Skeletal muscle satellite cell (primary cell): ENCODE results near the gene FAM20C.
"Not testable (repeated sequence)": the region's sequence is repeated elsewhere in the genome, so short reads cannot be mapped to it uniquely, and the experiment has no call there.

Experiments
- H3K27me3 ChIP-seq: 2 replicates; pipeline ENCODE4 v1.7.0; 2013; ENCODE audit warnings: low read length; ENCODE audit not compliant: control insufficient read depth, insufficient read depth
- H3K36me3 ChIP-seq: 2 replicates; pipeline ENCODE4 v1.7.0; 2013; ENCODE audit warnings: mild to moderate bottlenecking, control low read depth, low read length; ENCODE audit not compliant: insufficient read depth
- H3K4me1 ChIP-seq: 2 replicates; pipeline ENCODE4 v1.7.0; 2013; ENCODE audit warnings: low read length; ENCODE audit not compliant: control insufficient read depth, insufficient read depth
- H3K4me2 ChIP-seq: 2 replicates; pipeline ENCODE4 v1.7.0; 2013; ENCODE audit warnings: mild to moderate bottlenecking, low read length
- H3K4me3 ChIP-seq: 2 replicates; pipeline ENCODE4 v1.7.0; 2013; ENCODE audit warnings: low read length
- H3K9ac ChIP-seq: 2 replicates; pipeline ENCODE4 v1.7.0; 2013; ENCODE audit warnings: mild to moderate bottlenecking, low read depth, low read length, moderate library complexity
- H3K9me3 ChIP-seq: replicated peaks from 2 replicates; pipeline ENCODE4 v1.7.0; 2013; ENCODE audit warnings: mild to moderate bottlenecking, control low read depth, low read length

FAM20C gene

DNA sequence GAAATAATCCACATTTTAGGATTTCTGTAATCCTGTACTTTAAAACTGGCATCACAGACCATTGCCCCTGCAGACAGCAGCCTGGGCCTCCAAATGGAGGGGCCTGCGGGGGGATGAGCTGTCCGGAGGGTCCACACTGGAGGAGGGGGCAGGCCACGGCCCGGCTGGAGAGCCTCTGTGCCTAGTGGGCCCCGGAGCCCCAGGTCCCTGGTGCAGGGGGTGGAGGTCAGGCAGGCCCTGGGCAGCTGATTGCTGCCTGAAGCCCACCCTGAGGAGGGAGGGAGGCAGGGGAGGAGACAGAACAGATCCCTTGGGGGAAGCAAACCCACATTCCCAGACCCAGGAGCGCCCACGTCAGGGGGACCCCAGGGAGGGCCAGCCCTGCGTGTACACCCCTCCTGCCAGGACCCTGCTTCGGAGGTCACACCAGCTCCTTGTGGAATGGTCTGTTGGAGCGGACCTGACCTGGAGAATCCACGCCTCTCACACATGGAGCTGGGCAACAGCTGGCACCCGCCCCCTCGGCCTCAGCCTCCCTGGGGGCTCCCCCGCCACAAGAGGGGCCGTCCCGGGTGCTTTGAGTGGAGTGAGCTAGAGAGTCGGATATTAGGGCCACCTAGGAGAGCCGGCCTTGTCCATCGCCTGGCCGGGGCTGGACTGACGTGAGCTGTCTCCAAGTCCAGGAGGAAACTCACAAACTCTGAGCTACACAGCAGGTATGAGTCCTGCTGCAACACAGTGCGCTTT, 12.2 kb upstream of the FAM20C start:
- no peak overlapping the region for H3K9ac ChIP-seq
- peaks cover 4% of the 10 kb centered on the region for H3K4me1 ChIP-seq
- H3K4me3 ChIP-seq: no peak overlapping the region
- H3K4me2 ChIP-seq: no peak overlapping the region
- H3K36me3 ChIP-seq: no peaks in the 10 kb centered on the region
- H3K9me3 ChIP-seq: no peaks in the 10 kb centered on the region
- H3K27me3 ChIP-seq: peaks cover 64% of the 10 kb centered on the region

DNA sequence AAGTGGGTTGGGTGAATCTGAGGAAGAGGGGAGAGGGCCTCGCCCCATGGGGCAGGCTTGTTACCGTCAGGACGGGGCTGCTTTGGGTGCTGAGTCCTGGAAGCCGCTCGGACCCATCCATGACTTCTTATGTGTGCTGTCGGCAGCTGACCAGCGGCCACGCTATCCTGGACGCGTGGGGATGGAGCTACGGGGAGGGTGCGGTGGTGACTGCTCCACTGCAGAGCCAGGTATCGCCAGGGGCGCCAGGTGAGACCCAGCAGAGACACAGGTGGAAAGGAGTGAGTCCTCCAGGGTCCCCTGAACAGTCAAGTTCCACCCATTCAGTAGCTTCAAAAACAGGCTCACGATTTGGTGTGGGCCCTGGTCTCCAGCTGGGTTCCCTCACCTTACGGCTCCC, 10.6 kb upstream of the FAM20C start:
- Histone ChIP-seq H3K4me1 (peaks cover 4% of the 10 kb centered on the region), H3K36me3 (no peaks in the 10 kb centered on the region), H3K4me3 (no peak overlapping the region), H3K9me3 (no peaks in the 10 kb centered on the region), H3K9ac (no peak overlapping the region), H3K4me2 (no peak overlapping the region), H3K27me3 (peaks cover 61% of the 10 kb centered on the region)

DNA sequence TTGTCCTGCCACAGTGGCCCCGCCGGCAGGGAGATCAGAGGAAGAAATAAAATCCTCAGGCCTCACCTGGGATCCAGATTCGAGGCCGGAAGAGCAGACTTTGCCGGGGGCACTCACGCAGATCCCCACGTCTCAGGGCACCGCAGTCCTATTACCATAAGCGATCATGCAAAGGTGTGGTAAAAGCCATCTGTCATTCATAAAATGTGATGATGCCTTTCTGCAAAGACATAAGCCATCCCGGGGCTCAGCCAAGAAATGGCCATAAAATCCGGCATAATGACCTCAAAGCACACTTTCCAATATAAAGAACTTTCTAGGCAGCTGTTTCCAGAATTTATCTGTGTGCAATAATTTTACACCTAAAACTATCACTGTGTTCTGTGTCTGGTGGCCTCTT, 9.9 kb upstream of the FAM20C start:
- H3K9ac ChIP-seq: not testable (repeated sequence)
- peaks cover 58% of the 10 kb centered on the region for H3K27me3 ChIP-seq

DNA sequence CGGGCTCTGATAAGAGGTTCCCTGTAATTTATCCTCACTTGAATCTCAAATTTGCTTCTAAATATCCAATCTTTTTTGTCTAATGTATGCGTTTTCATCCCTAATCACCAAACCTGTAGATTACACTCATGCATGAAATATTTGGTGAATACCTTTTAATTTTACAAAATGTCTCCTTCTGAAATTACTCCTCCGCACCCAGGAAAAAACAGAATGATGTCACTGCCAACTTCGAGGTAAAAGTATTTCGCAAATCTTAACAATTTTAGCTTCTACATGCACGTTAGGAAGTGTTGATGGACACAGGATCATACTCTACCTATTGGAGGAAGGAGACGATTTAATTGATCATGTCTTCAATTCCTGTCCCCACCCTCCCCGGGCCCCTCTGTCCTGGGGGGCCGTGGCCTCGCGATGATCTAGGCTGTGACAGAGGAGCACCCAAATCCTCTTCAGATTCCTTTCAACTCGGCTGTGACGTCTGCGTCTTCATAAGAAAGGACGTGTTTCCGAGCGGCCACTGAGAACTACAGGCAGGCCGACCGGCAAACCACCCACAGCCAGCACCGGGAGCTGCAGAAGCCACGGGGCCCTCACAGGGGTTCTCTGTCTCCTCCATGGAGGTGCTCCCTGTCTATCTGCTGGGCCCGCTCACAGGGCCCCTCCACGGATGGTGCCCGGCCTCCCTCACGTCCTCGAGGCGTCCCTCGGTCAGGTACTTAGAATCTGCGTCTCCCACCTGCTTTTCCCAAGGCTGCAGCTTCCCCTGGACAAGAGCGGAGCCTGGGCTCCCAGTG, 8.7 kb upstream of the FAM20C start:
- Histone ChIP-seq H3K9me3 (no peaks in the 10 kb centered on the region), H3K36me3 (no peaks in the 10 kb centered on the region), H3K4me2 (no peak overlapping the region), H3K4me3 (no peak overlapping the region), H3K4me1 (peaks cover 4% of the 10 kb centered on the region), H3K27me3 (peaks cover 58% of the 10 kb centered on the region), H3K9ac (no peak overlapping the region)

More for the DNA sequence above, 9.9 kb upstream of the FAM20C start:
- not testable (repeated sequence) for H3K4me1 ChIP-seq, H3K4me2 ChIP-seq, H3K9me3 ChIP-seq, H3K4me3 ChIP-seq, H3K36me3 ChIP-seq

DNA sequence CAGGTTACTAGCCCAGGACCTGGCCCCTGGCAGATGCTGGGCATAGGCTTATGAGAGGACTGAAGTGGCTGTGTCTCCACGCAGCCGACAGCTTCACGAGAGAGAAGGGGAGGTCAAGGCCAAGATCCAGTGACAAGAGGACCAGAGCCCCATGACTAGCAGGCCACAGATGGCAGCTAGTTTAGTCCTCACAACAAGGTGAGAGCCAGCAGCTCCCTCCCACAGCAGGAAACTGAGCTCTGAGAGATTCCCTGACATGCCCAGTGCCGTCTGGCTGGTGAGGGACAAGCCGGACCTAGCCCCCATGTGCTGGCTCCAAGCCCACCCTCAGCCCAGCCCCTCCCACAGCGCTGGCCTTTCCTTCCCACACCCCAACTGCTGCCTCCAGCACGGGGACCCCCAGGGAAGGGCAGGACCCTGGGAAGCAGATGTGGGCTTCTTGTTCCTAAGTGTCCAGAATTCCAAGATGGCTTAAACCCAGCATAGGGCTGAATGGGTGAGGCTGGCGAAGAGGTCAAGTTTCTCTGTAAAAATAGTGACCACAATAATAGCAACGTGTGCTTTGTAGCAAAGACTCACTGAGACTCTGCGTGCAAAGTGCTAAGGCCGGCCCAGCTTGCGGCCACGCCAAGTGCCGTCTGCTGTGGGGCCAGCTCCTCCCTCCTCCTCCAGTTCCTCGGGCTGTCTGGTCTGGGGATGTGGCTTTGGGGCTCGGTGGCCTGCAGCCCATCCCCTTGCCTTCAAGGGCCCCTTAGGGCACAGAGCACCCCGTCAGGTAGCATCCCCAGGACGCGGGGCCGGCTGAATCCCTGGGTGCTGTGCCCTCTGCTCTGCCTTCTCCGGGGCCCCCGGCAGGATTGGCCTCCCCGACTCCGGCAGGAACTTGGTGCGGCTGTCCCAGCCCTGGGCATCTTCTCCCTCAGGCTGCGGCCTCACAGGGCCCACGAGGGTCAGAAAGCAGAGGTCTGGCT, 7.8 kb upstream of the FAM20C start:
- H3K9ac ChIP-seq: no peak overlapping the region
- peaks cover 4% of the 10 kb centered on the region for H3K4me1 ChIP-seq
- H3K9me3 ChIP-seq: no peaks in the 10 kb centered on the region
- H3K4me3 ChIP-seq: no peak overlapping the region
- H3K27me3 ChIP-seq: peaks cover 50% of the 10 kb centered on the region
- H3K36me3 ChIP-seq: no peaks in the 10 kb centered on the region
- no peak overlapping the region for H3K4me2 ChIP-seq

DNA sequence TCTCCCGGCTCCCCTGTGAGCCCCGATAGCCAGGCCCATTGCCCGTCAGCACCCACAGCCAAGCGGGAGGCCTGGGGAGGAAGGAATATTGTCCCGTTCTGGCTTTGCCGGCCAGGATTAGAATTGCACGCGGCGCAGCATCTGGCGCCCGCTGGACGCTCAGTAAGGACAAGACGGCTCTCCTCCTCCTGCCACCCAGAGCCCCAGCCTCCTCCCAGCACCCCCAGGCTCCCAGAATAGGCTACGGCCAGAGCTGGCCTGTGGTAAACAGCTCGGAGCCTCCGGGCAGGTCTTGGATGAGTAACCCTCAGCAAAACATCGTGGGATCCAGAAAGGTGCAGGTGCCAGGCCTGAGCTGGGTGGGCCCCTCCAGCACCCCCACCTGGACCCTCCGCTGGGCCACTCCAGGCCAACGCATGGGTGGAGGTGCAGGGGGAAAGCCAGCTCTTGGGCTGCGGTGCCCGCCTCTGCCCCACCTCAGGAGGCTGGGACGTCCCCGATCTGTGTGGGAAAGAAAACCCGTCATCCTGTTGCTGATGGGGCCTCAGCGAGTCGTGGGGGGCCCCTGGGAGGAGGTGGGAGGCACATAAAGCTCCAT, 5.8 kb upstream of the FAM20C start:
- Histone ChIP-seq H3K36me3 (no peaks in the 10 kb centered on the region), H3K9me3 (no peaks in the 10 kb centered on the region), H3K9ac (no peak overlapping the region), H3K27me3 (peaks cover 36% of the 10 kb centered on the region), H3K4me3 (no peak overlapping the region), H3K4me1 (peaks cover 15% of the 10 kb centered on the region), H3K4me2 (no peak overlapping the region)

DNA sequence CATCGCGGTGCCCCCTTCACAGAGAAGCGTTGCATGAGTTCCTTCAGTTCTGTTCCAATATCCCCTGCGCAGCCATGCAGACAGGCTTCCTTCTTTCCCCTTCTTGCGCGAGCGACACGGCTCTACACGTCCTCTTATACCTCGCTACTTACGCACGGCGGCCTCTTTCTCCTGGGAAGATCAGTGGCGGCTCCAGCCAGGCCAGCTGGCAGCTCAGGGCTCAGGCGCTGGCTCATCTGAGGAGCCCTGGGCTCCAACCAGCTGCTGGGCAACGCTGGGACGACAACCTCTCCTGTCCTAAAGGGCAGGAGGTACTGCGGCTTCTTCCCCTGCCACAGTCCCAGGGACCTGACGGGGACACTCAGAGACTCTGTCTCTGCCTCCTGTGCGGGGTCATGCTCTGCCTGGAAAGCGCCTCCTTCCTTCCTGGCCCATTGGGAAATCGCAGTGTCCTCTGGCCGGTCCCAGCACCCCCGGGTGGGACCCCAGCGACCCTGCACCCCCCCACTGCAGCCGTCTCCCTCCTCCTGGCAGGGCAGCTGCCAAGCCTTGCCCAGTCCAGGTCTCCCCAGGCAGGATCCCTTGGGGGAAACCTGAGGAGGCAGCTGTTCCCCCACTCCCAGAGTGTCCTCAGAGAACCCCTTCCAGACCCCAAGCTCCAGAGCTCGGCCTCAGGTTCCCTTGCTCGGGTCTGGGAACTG, 5.0 kb upstream of the FAM20C start:
- H3K27me3 ChIP-seq: peaks cover 33% of the 10 kb centered on the region
- no peak overlapping the region for H3K9ac ChIP-seq
- H3K4me3 ChIP-seq: no peak overlapping the region
- H3K36me3 ChIP-seq: no peaks in the 10 kb centered on the region
- no peaks in the 10 kb centered on the region for H3K9me3 ChIP-seq
- peaks cover 16% of the 10 kb centered on the region for H3K4me1 ChIP-seq
- no peak overlapping the region for H3K4me2 ChIP-seq

DNA sequence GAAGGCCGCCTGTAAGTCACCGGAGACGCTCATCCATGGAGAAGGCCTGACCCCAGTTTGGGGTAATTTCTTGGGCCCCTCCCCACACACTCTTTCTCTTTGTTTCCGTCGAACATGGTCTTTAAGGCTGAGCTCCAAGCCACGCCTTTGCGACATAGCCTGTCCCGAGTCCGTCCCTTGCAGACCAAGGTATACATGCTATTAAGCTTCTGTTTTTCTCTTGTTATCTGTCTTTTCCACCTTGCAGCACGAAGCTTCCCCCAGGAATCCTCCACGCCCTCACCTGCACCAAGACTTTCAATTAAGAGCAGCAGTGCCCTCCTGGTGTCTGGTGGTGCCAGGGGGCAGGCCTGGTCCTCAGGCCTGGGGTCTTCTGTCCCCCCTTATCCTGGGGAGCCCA, 4.2 kb upstream of the FAM20C start:
- H3K36me3 ChIP-seq: no peaks in the 10 kb centered on the region
- no peaks in the 10 kb centered on the region for H3K9me3 ChIP-seq

DNA sequence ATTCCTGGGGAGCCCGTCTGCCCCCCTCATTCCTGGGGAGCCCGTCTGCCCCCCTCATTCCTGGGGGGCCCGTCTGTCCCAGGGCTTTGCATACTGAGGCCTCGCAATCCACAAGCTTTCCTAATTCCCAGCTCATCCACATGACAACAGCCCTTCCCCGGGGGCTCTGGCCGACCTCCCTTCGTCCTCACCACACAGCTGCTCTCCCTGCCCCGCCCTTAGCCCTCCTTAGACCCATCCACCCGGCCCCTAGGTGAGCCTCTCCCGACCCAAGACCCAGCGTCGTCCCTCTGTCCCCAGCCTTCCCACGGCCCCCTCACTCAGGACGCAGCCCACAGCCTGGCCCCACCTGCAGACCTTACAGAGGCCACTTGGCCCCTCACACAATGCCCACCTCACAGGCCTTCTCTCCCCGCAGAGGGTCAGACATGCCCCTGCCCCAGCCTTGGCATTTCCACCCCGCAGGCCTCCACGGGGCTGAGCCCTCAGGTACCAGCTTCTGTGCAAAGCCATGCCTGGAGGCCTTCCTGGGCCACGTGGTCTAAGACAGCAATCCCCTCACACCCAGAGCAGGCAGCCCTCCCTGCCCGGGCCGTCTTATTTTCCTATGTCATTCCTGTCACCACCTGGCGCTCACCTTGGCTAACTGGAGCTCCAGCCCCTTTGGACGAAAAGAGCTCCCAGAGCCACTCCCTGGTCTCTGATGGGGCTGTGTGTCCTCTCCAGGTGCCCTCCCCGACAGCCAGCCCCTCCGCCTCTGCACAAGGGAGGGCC, 3.5 kb upstream of the FAM20C start:
- Histone ChIP-seq H3K36me3 (no peaks in the 10 kb centered on the region), H3K4me1 (peaks cover 16% of the 10 kb centered on the region), H3K27me3 (peaks cover 22% of the 10 kb centered on the region), H3K4me3 (no peak overlapping the region), H3K9ac (no peak overlapping the region), H3K9me3 (no peaks in the 10 kb centered on the region), H3K4me2 (no peak overlapping the region)

More for the DNA sequence above, 4.2 kb upstream of the FAM20C start:
- Histone ChIP-seq H3K4me2 (no peak overlapping the region), H3K27me3 (peaks cover 26% of the 10 kb centered on the region), H3K9ac (no peak overlapping the region), H3K4me1 (peaks cover 16% of the 10 kb centered on the region), H3K4me3 (no peak overlapping the region)

DNA sequence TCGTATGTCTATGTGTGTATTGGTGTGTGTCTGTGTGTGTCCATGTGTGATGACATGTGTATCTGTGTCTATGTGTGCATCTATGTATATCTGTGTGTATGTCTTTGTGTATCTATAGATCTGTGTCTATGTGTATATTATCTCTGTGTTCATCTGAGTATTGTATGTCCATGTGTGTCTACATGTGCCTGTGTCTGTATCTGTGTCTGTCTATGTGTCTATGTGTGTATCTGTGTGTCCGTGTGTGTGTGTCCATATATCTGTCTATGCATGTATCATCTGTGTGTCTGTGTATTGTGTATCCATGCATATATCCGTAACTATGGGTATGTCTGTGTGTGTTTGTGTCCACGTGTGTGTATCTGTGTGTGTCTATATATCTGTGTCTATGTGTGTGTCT, 2.7 kb upstream of the FAM20C start:
- Histone ChIP-seq H3K4me3 (no peak overlapping the region), H3K9ac (no peak overlapping the region), H3K36me3 (no peaks in the 10 kb centered on the region)

More for the DNA sequence above, 2.7 kb upstream of the FAM20C start:
- Histone ChIP-seq H3K9me3 (no peaks in the 10 kb centered on the region), H3K27me3 (peaks cover 14% of the 10 kb centered on the region), H3K4me1 (peaks cover 14% of the 10 kb centered on the region), H3K4me2 (no peak overlapping the region)
